Stomach (tissue), 4 donors: ENCODE results near the gene NR5A1.

Experiments used
- CTCF ChIP-seq, 7 experiments: fragments of 450-650 bp in 4 of 7; fragments of 200-600 bp in 3 of 7; sonication (generic) in 3 of 7; IDR thresholded peaks; one replicate each; pipeline ENCODE4 v1.5.1; 2016 to 2019; ENCODE audit warnings: antibody characterized with exemption in 7 of 7, control low read depth in 2 of 7, mild to moderate bottlenecking in 1 of 7
- EP300 ChIP-seq: sonication (generic); formaldehyde crosslinking; IDR thresholded peaks from one replicate; pipeline ENCODE4 v1.6.1; 2017; ENCODE audit warnings: antibody characterized with exemption
- POLR2A ChIP-seq, 4 donors: fragments of 450-650 bp; IDR thresholded peaks; one replicate each; pipeline ENCODE4 v1.6.1; 2016; ENCODE audit warnings: antibody characterized with exemption in 4 of 4, control low read depth in 2 of 4, mild to moderate bottlenecking in 1 of 4, moderate library complexity in 1 of 4

- TF ChIP-seq CTCF (IDR thresholded peaks at IDR 0.05) (no peak), EP300 (no peak), POLR2A (IDR thresholded peaks at IDR 0.05) (no peak)
Observed at GRCh38 chr9:124458441-124458840, 48.8 kb downstream of the NR5A1 start.
